OCI-LY1 (cell line): Measurements from ENCODE around the gene AFF1.

Experiments
- EZH2 ChIP-seq: fragments of 200-600 bp; sonication (generic), shearing (Covaris generic); IDR thresholded peaks from 2 replicates; pipeline ENCODE4 v1.8.0; 2017; ENCODE audit warnings: borderline replicate concordance, mixed run types, mild to moderate bottlenecking, antibody characterized with exemption, low read length, moderate library complexity, mixed read lengths
- TF ChIP-seq, protein P1 (sequence below): fragments of 200-600 bp; sonication (generic), shearing (Covaris generic); IDR thresholded peaks from 2 replicates; pipeline ENCODE4 v1.5.1; 2017; ENCODE audit warnings: mild to moderate bottlenecking, antibody characterized with exemption, low read length, moderate library complexity, mixed read lengths

DNA sequence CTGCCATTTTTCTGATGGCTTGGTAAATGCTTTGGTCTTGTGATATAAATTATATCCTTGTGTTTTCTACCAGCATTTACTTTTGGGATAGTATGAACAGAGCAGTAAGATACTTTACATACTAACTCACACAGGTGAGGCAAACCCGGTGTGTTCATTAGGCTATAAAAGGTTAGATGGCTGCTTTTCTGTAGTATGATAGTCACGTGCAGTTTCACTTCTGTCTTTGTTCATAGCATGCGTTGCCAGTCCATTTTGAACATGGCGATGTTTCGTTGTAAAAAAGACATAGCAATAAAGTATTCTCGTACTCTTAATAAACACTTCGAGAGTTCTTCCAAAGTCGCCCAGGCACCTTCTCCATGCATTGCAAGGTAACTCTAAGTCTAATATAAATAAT lies 197.2 kb downstream of the AFF1 start:
- TF ChIP-seq, protein P1, sequence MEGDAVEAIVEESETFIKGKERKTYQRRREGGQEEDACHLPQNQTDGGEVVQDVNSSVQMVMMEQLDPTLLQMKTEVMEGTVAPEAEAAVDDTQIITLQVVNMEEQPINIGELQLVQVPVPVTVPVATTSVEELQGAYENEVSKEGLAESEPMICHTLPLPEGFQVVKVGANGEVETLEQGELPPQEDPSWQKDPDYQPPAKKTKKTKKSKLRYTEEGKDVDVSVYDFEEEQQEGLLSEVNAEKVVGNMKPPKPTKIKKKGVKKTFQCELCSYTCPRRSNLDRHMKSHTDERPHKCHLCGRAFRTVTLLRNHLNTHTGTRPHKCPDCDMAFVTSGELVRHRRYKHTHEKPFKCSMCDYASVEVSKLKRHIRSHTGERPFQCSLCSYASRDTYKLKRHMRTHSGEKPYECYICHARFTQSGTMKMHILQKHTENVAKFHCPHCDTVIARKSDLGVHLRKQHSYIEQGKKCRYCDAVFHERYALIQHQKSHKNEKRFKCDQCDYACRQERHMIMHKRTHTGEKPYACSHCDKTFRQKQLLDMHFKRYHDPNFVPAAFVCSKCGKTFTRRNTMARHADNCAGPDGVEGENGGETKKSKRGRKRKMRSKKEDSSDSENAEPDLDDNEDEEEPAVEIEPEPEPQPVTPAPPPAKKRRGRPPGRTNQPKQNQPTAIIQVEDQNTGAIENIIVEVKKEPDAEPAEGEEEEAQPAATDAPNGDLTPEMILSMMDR = no peak
- no peak for TF ChIP-seq EZH2
